Measurements from ENCODE around the gene LRP6.

GRCh38 chr12:12219664-12220063 lies 47.2 kb downstream of the LRP6 start:
- TF ChIP-seq POLR2G (IDR thresholded peaks at IDR 0.05; ENCODE audit: low read depth, low read length): no peak
- TF ChIP-seq DPF2 (CRISPR knock-in tag; IDR thresholded peaks at IDR 0.05; ENCODE audit: borderline replicate concordance, low read depth): no peak
- no peak for TF ChIP-seq ZNF609 (CRISPR knock-in tag; IDR thresholded peaks at IDR 0.05; ENCODE audit: borderline replicate concordance)
- TF ChIP-seq ZFX (CRISPR knock-in tag; IDR thresholded peaks at IDR 0.05; ENCODE audit: low read depth): no peak

Data from HepG2 (cell line).